HG02798 (cell line): Measurements from ENCODE around the gene TULP4.

Experiments used
- ATAC-seq: cut with Tn5 transposase; IDR thresholded peaks from one replicate; pipeline ENCODE4 v1.9.1; 2021; ENCODE audit warnings: mild to moderate bottlenecking; ENCODE audit not compliant: unreplicated experiment, poor library complexity

Gene TULP4

DNA sequence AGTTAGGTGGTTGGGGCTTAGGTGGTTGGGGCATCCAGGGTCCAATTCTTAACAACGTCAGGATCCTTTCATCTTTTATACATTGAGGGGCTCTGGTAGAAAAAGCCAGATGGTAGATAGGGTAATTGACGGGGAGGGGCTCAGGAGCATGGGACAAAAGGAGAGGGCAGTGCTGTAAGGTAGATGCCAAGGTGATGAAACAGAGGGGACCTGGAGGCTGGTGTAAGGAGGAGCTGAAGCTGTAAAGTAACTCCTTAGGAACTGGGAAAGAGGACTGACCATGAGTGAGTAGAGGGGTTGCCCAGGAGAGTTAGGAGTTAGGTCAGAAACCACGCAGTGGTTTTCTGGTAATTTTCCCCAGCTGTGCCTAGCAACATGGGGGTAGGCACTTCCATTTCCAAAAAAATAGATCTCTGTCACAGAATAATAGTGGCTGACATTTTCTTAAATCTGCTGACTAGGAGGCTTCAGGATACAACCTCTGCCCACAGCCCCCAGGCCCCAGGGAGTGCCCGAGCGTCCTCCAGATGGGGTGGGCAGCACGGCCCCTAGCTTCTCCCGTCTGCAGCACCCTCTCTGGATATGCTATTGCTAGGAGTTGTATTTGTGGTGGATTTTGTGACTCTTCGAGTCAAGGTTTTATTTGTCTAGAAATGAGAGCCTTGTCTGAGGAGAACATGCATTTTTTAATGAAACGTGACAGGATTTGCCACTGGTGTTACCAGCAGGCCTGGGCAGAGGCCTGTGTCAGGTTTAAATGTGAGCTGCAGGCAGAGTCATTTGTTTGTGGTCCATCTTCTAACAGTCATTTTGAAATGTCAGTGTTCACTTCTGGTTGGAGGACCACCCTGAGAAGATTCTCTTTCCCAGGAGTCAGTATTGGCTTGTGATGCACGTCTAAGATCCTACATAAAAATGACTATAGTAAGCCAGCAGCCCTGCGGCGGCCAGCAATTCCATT lies 44.6 kb downstream of the TULP4 start:
- peak; percentile 25 for ATAC-seq

DNA sequence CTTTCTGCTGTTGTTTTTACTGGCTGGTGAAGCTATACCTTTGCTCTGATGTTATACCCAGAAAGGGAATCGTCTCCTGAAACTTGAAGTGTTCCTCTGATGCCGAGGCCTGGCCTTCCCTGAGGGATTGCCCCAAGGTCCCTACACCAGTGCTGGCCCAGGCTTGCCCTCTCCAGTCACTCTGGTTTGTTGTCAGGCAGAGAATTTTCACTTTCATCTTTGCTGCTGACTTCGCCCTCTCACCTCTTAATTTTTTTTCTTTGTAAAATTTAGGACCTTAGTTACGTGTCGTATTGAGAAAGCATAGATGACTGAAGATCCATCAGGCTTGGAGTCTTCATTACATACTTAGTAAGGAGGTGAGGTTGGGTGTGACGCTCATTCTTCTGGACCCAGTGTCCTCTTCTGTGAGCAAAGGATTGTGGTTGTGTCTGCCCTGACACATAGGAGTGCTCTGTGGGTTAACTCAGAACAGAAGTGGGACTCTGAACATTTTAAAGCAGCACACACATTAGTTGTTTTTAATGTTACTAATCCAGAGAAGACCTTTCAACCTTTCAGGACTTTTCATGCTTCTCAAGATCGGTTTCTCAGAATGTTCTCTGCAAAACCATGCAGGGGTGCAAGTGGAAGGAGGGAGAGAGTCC lies 45.4 kb downstream of the TULP4 start:
- peak; percentile 76 for ATAC-seq

DNA sequence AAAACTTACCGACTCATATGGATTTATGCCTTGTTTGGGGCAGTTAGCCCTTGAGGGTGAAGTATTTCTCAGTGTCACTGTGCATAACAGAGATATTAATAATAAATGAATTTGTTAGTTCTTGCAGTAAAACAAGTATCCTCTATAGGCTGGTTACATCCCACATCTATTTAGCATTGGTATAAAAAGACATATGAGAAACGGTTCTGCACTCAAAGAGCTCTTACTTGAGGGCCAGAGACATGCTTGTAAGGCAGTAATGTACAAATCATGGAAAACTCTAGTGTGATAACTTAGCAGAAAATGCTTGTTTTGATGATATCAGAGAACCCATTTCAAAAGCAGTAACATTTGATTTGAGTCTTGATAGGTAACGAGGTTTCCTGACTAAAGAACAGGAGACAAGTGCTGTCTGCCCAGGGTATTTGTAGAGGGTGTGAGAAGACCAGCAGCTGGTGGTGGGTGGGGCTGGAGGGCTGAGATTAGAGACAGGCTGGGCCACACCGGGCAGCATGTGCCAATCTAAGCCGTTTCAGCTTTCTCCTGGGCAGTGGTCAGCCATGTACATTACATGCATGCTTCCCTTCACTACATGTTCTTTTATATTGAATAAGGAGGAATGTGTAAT lies 46.3 kb downstream of the TULP4 start:
- ATAC-seq: no peak

DNA sequence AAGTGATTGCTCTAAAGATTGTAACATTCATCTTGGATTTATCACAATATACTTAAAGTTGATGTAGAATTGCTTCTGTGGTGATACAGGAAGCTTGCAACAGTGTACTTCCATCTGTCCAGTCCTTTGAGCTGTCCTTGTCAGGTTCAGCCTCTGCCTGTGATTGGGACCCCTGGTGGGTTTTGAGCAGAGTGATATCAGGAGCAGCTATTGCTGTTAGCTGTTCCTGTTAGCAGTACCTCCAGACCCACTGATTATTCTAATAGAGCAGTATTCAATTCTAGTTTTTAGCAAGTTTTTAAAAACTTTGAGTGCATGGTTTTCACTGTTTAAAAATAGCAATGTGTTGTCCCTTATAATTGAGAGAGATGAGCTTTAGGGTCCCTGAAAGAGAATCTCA lies 48.8 kb downstream of the TULP4 start:
- ATAC-seq: no peak

DNA sequence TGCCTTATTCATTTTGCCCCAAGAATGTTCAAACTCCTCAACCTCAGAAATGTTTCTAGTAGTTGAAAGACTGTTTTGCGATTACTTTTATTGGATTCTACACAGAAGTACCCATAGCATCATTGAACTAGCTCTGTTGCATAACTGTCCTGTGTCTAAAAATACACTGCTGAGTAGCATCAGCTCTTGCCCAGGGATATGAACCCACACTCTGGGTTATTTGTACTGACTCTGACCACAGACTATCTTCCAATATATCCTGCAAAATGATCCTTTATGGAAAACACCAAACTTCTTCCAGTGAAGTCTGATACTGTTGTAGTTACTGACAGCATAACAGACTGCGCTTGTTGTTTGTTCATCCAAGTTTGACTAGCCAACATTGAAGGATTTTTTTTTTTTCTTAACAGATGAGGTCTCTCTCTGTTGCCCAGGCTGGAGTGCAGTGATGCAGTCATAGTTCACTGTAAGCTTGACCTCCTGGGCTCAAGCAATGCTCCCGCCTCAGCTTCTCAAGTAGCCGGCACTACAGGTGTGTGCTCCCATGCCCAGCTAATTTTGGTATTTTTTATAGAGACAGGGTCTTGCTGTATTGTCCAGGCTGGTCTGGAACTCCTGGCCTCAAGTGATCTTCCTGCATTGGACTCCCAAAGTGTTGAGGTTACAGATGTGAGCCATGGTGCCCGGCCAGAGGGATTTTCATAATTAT lies 49.9 kb downstream of the TULP4 start:
- ATAC-seq: no peak

GRCh38 chr6:158366363-158366762 lies 54.1 kb downstream of the TULP4 start:
- no peak for ATAC-seq

GRCh38 chr6:158367816-158368215 lies 55.6 kb downstream of the TULP4 start:
- no peak for ATAC-seq

DNA sequence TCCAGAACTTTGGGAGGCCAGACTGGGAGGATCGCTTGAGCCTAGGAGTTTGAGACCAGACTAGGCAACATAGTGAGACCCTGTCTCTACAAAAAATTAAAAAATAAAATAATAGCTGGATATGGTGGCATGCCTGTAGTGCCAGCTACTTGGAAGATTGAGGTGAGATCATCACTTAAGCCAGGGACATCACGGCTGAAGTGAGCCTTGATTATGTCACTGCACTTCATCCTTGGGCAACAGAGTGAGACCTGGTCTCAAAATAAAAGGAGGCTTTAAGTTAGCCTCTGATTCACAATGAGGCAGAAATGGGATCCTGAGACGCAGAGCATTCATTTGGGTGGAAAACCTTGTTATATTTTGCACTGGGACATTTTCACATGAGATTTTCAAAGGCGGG lies 57.0 kb downstream of the TULP4 start:
- no peak for ATAC-seq

DNA sequence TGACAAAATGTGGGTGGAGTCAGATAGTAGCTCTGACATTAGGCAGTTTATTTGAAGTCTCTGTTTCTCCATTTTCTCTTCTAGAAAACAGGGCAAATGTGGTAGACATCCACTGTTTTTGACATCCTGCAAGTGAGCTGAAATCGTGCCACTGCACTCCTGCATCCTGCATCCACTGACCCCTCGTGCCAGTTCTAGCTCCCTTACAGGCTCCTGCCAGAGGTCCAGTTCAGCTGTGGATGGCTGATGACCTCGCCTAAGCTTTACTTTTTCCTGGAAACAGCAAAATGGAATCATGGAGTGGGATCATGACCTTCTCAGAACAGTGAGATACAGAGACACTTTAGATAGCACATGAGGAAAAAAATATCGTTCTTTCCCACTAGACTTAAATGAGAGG lies 58.5 kb downstream of the TULP4 start:
- ATAC-seq: no peak

- no peak for ATAC-seq
Observed at GRCh38 chr6:158371261-158371660, 59.0 kb downstream of the TULP4 start.

DNA sequence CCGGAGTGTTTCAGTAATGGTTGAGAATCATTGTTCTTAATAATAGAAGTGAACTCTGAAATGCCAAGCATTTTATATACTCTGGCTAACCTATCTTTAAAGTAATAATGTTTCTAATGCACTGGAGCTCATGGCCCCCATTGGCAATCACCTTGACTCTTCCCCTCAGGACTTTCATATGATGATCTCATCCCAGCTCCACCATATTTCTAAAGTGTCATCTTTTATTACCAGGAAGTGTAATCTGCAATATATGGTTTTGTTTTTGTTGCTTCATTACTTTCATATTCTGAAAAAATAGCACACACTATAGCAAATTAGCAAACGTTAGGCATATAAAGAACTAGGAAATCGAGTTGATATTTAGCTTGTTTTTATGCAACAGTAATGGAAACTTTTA lies 60.3 kb downstream of the TULP4 start:
- no peak for ATAC-seq

DNA sequence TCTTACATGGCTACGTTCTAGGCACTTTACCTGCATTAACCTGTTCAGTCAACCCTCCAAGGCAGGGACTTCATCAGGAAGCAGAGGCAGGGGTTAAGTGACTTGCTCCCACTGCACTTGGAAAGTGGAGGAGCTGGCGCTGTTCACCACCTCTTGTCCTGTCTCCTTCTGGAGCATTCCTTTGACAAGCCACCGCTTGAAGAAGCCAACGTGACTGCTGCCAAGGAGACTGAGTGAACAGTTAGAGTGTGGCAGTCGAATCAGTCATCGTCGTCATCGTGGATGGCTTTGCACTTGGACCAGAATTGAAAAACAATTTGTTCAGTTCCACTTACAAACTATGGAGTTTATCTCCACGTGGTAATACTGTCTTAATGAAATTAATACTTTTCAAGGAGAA lies 60.9 kb downstream of the TULP4 start:
- no peak for ATAC-seq

DNA sequence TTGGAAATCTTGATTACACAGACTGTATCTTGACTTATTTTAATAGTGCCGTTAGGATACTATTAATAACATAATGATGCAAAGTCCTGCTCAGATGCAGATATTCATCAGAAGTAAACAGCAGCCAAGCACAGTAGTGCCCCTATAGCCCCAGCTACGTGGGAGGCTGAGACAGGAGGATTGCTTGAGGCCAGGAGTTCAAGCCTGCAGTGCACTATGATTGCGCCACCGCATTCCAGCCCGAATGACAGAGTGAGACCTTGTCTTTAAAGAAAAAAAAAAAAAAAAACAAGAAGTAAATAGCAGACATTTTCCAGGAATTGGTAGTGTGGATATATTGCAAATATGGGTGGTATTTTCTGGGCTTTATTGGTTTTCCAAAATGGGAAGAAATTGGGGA lies 61.8 kb downstream of the TULP4 start:
- ATAC-seq: no peak

DNA sequence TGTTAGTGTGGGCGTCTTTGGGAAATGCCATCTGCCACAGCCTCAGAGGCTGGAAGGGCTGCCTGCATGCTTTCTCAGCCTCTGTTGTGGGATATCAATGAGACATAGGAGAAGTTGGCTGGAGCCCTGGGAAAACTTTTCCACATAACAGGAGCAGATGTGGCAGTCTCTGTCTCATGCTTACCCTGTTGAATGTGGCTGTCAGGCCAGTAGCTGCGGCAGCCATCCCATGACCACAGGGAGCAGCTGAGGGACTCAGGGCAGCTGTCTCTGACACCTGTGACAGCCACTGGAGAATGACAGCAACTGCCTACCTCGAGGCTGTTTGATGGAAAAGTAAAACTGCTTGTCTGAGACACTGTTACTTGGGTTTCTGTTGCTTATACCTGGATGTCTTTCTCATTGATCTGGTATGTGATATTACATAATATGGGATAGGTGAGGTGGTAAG lies 64.4 kb downstream of the TULP4 start:
- no peak for ATAC-seq

DNA sequence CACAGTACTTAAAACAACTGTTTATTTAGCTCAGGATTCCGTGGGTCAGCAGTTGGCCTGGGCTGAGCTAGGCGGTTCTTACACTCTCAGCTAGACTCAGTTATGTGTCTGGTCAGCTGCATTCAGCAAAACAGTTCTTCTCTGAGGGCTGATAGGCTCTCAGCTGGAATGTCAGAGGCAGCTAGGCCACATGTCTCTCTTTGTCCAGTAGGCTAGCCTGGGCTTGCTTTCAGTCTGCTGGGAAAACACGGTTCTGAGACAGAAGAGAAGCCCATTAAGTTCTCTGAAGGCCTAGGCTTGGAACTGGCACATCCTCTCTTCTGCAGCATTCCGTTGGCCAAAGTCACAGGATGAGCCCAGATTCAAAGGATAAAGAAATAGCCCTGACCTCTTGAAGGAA lies 65.6 kb downstream of the TULP4 start:
- no peak for ATAC-seq

- no peak for ATAC-seq
Observed at GRCh38 chr6:158379336-158379735, 67.1 kb downstream of the TULP4 start.

DNA sequence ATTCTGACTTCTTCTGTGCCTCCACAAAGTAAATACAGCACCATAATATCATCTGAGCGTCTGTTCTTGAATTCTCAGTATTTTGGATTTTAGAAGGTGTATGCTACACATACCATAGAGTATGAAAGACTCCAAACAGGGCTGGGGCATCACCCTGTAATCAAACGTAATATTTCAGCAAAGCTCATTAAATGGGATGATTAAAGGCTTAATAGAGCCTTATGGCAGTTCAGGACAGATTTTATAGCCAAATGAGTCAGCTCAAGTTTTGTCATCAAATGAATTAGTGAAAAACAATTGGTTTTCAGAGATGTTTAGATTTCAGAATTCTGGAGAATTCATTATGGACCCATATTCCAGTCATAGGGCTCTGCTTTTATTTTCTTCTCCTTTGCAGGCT lies 68.9 kb downstream of the TULP4 start:
- no peak for ATAC-seq

GRCh38 chr6:158382491-158382890 lies 70.2 kb downstream of the TULP4 start:
- no peak for ATAC-seq

- no peak for ATAC-seq
Observed at GRCh38 chr6:158383057-158383456, 70.8 kb downstream of the TULP4 start.

DNA sequence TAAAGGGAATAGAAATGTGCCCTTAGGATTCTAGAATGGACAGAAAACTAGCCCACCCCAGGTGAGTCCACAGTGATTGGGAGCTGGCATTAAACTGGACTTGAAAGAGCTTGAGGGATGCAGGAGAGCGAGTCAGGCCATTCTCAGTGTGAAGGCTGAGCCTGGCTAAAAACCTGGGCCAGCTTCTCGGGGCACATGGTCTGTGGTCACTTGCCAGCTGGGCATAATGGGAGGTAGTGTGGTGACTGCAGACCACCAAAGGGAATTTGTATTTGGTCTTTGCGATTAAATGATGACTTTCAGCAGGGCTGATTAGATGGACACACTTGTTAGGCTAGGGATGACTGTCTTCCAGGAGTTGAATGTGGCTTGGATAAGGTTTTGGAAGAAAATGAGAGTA lies 71.3 kb downstream of the TULP4 start:
- ATAC-seq: no peak

DNA sequence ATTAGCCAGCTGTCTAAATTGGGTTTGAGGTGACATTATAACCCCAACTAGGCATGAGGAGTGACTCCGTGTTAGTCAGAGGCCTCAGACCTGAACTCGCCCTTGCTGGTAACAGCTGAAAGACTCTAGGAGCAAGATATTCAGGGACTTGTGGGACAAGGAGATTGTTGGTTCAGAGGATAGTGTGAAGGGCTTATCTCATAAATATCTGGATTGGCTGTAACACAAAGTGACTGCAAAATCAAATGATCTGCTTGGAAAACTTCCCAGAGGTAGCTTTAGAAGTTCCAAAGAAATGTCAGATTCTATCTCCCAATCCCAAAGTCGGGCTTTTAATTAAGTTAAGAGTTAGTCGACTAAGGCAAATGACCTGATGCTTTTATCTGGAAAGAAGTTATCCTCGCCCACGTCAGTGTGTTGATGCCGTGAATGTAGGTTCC lies 72.4 kb downstream of the TULP4 start:
- no peak for ATAC-seq
